Neural crest cell (in vitro differentiated cells): ENCODE results near the gene STT3A. TPM values are rescaled to one million over a fixed set of nuclear protein-coding genes. Genes with fewer than 3 reads are reported as not detected.

Source experiments
- DNase-seq: peaks from one replicate; pipeline ENCODE4 v3.0.0; 2021; ENCODE audit warnings: low read depth, mixed read lengths, low spot score
- H3K27ac Mint-ChIP-seq: one replicate; pipeline ENCODE4 v1.8.0; 2021; ENCODE audit warnings: mild to moderate bottlenecking, mixed read lengths; ENCODE audit not compliant: unreplicated experiment
- H3K27me3 Mint-ChIP-seq: 2 replicates; pipeline ENCODE4 v1.8.0; 2021; ENCODE audit warnings: low read depth, mild to moderate bottlenecking, mixed read lengths
- H3K36me3 Mint-ChIP-seq: 2 replicates; pipeline ENCODE4 v1.8.0; 2021; ENCODE audit warnings: low read depth, mild to moderate bottlenecking, mixed read lengths
- H3K4me1 Mint-ChIP-seq: 2 replicates; pipeline ENCODE4 v1.8.0; 2021; ENCODE audit warnings: mixed read lengths
- H3K4me3 Mint-ChIP-seq: one replicate; pipeline ENCODE4 v1.8.0; 2021; ENCODE audit warnings: mild to moderate bottlenecking, mixed read lengths
- H3K9me3 Mint-ChIP-seq: 2 replicates; pipeline ENCODE4 v1.8.0; 2021; ENCODE audit warnings: mixed read lengths
- CTCF ChIP-seq: fragments of 200-600 bp; sonication (generic); conservative IDR thresholded peaks from 2 replicates; pipeline ENCODE4 v1.5.0; 2021; ENCODE audit warnings: antibody characterized with exemption, mild to moderate bottlenecking
- total RNA-seq: library from RNA; stranded (reverse); gene quantifications from 2 replicates; pipeline ENCODE4 v1.2.1, GENCODE V29; 2021

The STT3A gene
- total RNA-seq, 1 donor from 2014 or later: 144 TPM

GRCh38 chr11:125578783-125579182, 13.9 kb upstream of the STT3A start:
- Mint-ChIP-seq H3K9me3 (no peaks in the 10 kb centered on the region), H3K27ac (no peak overlapping the region), H3K4me1 (no peaks in the 10 kb centered on the region), H3K27me3 (no peaks in the 10 kb centered on the region), H3K36me3 (peaks cover 24% of the 10 kb centered on the region), H3K4me3 (no peak overlapping the region)
- DNase-seq: no peak
- TF ChIP-seq CTCF: no peak

DNA sequence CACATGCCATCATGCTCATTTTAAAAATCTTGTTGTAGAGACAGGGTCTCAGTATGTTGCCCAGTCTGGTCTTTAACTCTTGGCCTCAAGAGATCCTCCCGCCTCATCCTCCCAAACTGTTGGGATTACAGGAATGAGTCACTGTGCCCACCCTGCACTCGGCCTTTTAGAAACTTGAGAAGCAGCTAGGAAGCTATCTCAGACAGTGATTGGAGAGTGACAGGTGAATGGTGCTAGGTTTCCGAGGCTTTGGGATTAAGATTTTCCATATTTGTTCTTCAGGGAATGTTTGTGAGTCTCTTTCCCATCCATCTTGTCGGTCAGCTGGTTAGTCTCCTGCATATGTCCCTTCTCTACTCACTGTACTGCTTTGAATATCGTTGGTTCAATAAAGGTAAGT, 12.8 kb upstream of the STT3A start:
- no peaks in the 10 kb centered on the region for H3K4me1 Mint-ChIP-seq
- H3K4me3 Mint-ChIP-seq: no peak overlapping the region
- H3K9me3 Mint-ChIP-seq: no peaks in the 10 kb centered on the region
- DNase-seq: no peak
- TF ChIP-seq CTCF: no peak
- H3K27me3 Mint-ChIP-seq: no peaks in the 10 kb centered on the region
- peaks cover 33% of the 10 kb centered on the region for H3K36me3 Mint-ChIP-seq
- no peak overlapping the region for H3K27ac Mint-ChIP-seq

DNA sequence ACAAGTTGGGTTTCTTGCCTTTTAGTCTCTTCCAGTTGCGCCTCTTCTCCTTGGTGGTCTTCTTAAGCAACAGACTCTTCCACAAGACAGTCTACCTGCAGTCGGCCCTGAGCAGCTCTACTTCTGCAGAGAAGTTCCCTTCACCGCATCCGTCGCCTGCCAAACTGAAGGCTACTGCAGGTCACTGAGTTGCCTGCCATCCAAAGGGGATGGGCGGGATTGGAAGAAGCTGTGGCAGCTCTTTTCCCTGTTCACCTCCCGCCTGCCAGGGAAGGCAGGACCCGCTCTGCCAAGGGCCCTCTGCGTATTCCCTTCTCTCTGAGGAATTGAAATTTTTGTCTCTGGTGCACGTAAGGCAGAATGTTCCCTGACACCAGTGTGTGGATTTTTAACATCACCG, 9.2 kb upstream of the STT3A start:
- H3K27ac Mint-ChIP-seq: no peak overlapping the region
- no peaks in the 10 kb centered on the region for H3K9me3 Mint-ChIP-seq
- peaks cover 24% of the 10 kb centered on the region for H3K36me3 Mint-ChIP-seq
- TF ChIP-seq CTCF: no peak
- DNase-seq: no peak
- peaks cover 4% of the 10 kb centered on the region for H3K4me1 Mint-ChIP-seq
- no peaks in the 10 kb centered on the region for H3K27me3 Mint-ChIP-seq
- no peak overlapping the region for H3K4me3 Mint-ChIP-seq

- DNase-seq: no peak
- Mint-ChIP-seq H3K36me3 (peaks cover 18% of the 10 kb centered on the region), H3K4me1 (peaks cover 6% of the 10 kb centered on the region), H3K9me3 (no peaks in the 10 kb centered on the region), H3K27me3 (no peaks in the 10 kb centered on the region), H3K4me3 (no peak overlapping the region), H3K27ac (no peak overlapping the region)
- TF ChIP-seq CTCF: no peak
These were observed 7.2 kb upstream of the STT3A start for GRCh38 chr11:125585487-125585886.

GRCh38 chr11:125586623-125587022, 6.0 kb upstream of the STT3A start:
- H3K9me3 Mint-ChIP-seq: no peaks in the 10 kb centered on the region
- peaks cover 9% of the 10 kb centered on the region for H3K4me1 Mint-ChIP-seq
- no peak overlapping the region for H3K4me3 Mint-ChIP-seq
- H3K36me3 Mint-ChIP-seq: peaks cover 15% of the 10 kb centered on the region
- TF ChIP-seq CTCF: no peak
- H3K27ac Mint-ChIP-seq: no peak overlapping the region
- H3K27me3 Mint-ChIP-seq: no peaks in the 10 kb centered on the region
- no peak for DNase-seq

- H3K36me3 Mint-ChIP-seq: peaks cover 18% of the 10 kb centered on the region
- H3K4me1 Mint-ChIP-seq: peaks cover 14% of the 10 kb centered on the region
- no peak for TF ChIP-seq CTCF
- no peak overlapping the region for H3K4me3 Mint-ChIP-seq
- H3K27me3 Mint-ChIP-seq: no peaks in the 10 kb centered on the region
- no peaks in the 10 kb centered on the region for H3K9me3 Mint-ChIP-seq
- no peak for DNase-seq
- no peak overlapping the region for H3K27ac Mint-ChIP-seq
These were observed 5.2 kb upstream of the STT3A start for GRCh38 chr11:125587480-125587879.
